ENCODE data around the gene PTBP2.

Gene PTBP2

DNA sequence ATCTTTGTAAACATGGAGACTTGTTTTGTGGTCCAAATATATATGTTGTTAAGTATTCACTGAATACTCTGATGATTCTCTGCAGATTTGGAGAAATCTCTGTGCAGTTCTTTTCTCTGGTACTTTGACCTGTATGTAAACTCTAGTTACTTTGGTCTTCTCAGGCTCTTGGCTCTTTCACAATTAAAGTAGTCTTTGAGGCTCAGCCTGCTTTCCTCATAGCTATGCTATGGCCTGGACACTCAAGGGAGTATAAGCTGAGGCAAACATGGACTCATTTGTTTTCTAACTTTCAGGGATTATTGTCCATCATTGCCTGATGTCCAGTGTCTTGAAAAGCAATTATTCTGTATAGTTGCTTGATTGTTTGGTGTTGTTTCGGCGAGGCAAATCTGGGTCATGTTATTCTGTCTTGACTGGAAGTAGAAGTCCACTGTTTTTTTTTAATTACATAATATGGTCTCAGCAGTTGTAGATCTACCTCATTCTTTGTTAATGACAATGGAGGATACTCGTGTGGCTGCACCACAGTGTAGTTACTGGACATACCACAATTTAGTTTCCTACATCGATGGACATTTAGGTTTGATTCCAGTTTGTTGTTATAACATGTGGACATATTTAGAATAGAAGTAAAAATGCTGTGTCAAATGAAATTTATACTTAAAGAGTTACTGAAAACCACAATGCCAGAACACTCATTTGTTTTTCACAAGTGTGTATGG is 9.2 kb downstream of the PTBP2 start:
- Histone ChIP-seq H3K4me1 (ENCODE audit: insufficient read depth, insufficient read length) (no peaks in the 10 kb centered on the region), H3K9ac (ENCODE audit: insufficient read length, low read depth) (no peak overlapping the region), H3K4me3 (ENCODE audit: insufficient read length, low read depth) (no peak overlapping the region), H3K9me3 (ENCODE audit: insufficient read depth, low read length) (0 out of 2 replicates have a peak, but pooled peaks cover 5% of the 10 kb centered on the region), H3K36me3 (ENCODE audit: insufficient read depth, insufficient read length, low read length) (peaks cover 62% of the 10 kb centered on the region), H3K27me3 (ENCODE audit: insufficient read depth, insufficient read length) (no peaks in the 10 kb centered on the region)
- no peak for DNase-seq (ENCODE audit: low read depth, low spot score)
- TF ChIP-seq YY1 (IDR thresholded peaks at IDR 0.05; ENCODE audit: insufficient read depth, insufficient read length), result no peak
- no peak for TF ChIP-seq ZNF274 (IDR thresholded peaks at IDR 0.05; ENCODE audit: low read depth, low read length)
- no peak for TF ChIP-seq SUZ12 (IDR thresholded peaks at IDR 0.05; ENCODE audit: extremely low read depth, insufficient read depth, insufficient read length)

- TF ChIP-seq SUZ12 (IDR thresholded peaks at IDR 0.05; ENCODE audit: extremely low read depth, insufficient read depth, insufficient read length), result no peak
- TF ChIP-seq YY1 (IDR thresholded peaks at IDR 0.05; ENCODE audit: insufficient read depth, insufficient read length), result no peak
- TF ChIP-seq ZNF274 (IDR thresholded peaks at IDR 0.05; ENCODE audit: low read depth, low read length), result no peak
- Histone ChIP-seq H3K36me3 (ENCODE audit: insufficient read depth, insufficient read length, low read length) (peaks cover 17% of the 10 kb centered on the region), H3K27me3 (ENCODE audit: insufficient read depth, insufficient read length) (no peaks in the 10 kb centered on the region), H3K4me1 (ENCODE audit: insufficient read depth, insufficient read length) (no peaks in the 10 kb centered on the region), H3K9ac (ENCODE audit: insufficient read length, low read depth) (no peak overlapping the region), H3K9me3 (ENCODE audit: insufficient read depth, low read length) (no peaks in the 10 kb centered on the region), H3K4me3 (ENCODE audit: insufficient read length, low read depth) (no peak overlapping the region)
- no peak for DNase-seq (ENCODE audit: low read depth, low spot score)
Measured at GRCh38 chr1:96741335-96741734, 19.8 kb downstream of the PTBP2 start.

GRCh38 chr1:96746440-96747420 is 25.1 kb downstream of the PTBP2 start:
- no peak for DNase-seq (ENCODE audit: low read depth, low spot score)
- TF ChIP-seq YY1 (IDR thresholded peaks at IDR 0.05; ENCODE audit: insufficient read depth, insufficient read length) (no peak), SUZ12 (IDR thresholded peaks at IDR 0.05; ENCODE audit: extremely low read depth, insufficient read depth, insufficient read length) (no peak), ZNF274 (IDR thresholded peaks at IDR 0.05; ENCODE audit: low read depth, low read length) (no peak)
- Histone ChIP-seq H3K9ac (ENCODE audit: insufficient read length, low read depth) (no peak overlapping the region), H3K4me1 (ENCODE audit: insufficient read depth, insufficient read length) (no peaks in the 10 kb centered on the region), H3K36me3 (ENCODE audit: insufficient read depth, insufficient read length, low read length) (peaks cover 41% of the 10 kb centered on the region), H3K27me3 (ENCODE audit: insufficient read depth, insufficient read length) (no peaks in the 10 kb centered on the region), H3K4me3 (ENCODE audit: insufficient read length, low read depth) (no peak overlapping the region), H3K9me3 (ENCODE audit: insufficient read depth, low read length) (no peaks in the 10 kb centered on the region)

GRCh38 chr1:96747565-96747964 is 26.0 kb downstream of the PTBP2 start:
- Histone ChIP-seq H3K4me3 (ENCODE audit: insufficient read length, low read depth) (no peak overlapping the region), H3K27me3 (ENCODE audit: insufficient read depth, insufficient read length) (no peaks in the 10 kb centered on the region), H3K36me3 (ENCODE audit: insufficient read depth, insufficient read length, low read length) (peaks cover 48% of the 10 kb centered on the region), H3K9ac (ENCODE audit: insufficient read length, low read depth) (no peak overlapping the region), H3K4me1 (ENCODE audit: insufficient read depth, insufficient read length) (no peaks in the 10 kb centered on the region), H3K9me3 (ENCODE audit: insufficient read depth, low read length) (no peaks in the 10 kb centered on the region)
- TF ChIP-seq YY1 (IDR thresholded peaks at IDR 0.05; ENCODE audit: insufficient read depth, insufficient read length), result no peak
- no peak for TF ChIP-seq ZNF274 (IDR thresholded peaks at IDR 0.05; ENCODE audit: low read depth, low read length)
- TF ChIP-seq SUZ12 (IDR thresholded peaks at IDR 0.05; ENCODE audit: extremely low read depth, insufficient read depth, insufficient read length), result no peak
- no peak for DNase-seq (ENCODE audit: low read depth, low spot score)

- H3K27me3 ChIP-seq (ENCODE audit: insufficient read depth, insufficient read length), result no peaks in the 10 kb centered on the region
- no peaks in the 10 kb centered on the region for H3K9me3 ChIP-seq (ENCODE audit: insufficient read depth, low read length)
- DNase-seq (ENCODE audit: low read depth, low spot score), result no peak
- TF ChIP-seq YY1 (IDR thresholded peaks at IDR 0.05; ENCODE audit: insufficient read depth, insufficient read length) (no peak), SUZ12 (IDR thresholded peaks at IDR 0.05; ENCODE audit: extremely low read depth, insufficient read depth, insufficient read length) (no peak), ZNF274 (IDR thresholded peaks at IDR 0.05; ENCODE audit: low read depth, low read length) (no peak)
- no peak overlapping the region for H3K4me3 ChIP-seq (ENCODE audit: insufficient read length, low read depth)
- H3K4me1 ChIP-seq (ENCODE audit: insufficient read depth, insufficient read length), result no peaks in the 10 kb centered on the region
- H3K36me3 ChIP-seq (ENCODE audit: insufficient read depth, insufficient read length, low read length), result peaks cover 50% of the 10 kb centered on the region
- H3K9ac ChIP-seq (ENCODE audit: insufficient read length, low read depth), result no peak overlapping the region
Measured at GRCh38 chr1:96748078-96748477, 26.5 kb downstream of the PTBP2 start.

DNA sequence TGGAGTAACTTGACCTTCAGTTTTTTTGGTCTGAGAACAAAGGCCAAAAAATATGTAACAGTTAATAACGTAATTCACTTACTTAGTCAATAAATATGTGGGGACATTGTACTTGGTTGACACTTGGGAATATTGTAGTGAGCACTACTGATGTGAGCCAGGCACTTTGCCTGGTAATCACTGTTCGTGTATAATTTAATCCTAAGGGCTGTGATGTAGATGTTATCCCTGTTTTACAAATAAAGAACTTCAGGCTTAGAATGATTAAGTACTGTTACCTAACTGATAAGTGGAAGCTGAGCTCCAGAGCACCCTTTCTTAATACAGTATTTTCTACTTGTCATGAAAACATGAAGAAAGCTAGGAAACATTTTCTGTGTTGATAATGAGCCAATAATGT is 28.0 kb downstream of the PTBP2 start:
- Histone ChIP-seq H3K36me3 (ENCODE audit: insufficient read depth, insufficient read length, low read length) (peaks cover 63% of the 10 kb centered on the region), H3K9me3 (ENCODE audit: insufficient read depth, low read length) (no peaks in the 10 kb centered on the region), H3K9ac (ENCODE audit: insufficient read length, low read depth) (no peak overlapping the region), H3K27me3 (ENCODE audit: insufficient read depth, insufficient read length) (no peaks in the 10 kb centered on the region), H3K4me1 (ENCODE audit: insufficient read depth, insufficient read length) (no peaks in the 10 kb centered on the region), H3K4me3 (ENCODE audit: insufficient read length, low read depth) (no peak overlapping the region)
- TF ChIP-seq YY1 (IDR thresholded peaks at IDR 0.05; ENCODE audit: insufficient read depth, insufficient read length) (no peak), SUZ12 (IDR thresholded peaks at IDR 0.05; ENCODE audit: extremely low read depth, insufficient read depth, insufficient read length) (no peak), ZNF274 (IDR thresholded peaks at IDR 0.05; ENCODE audit: low read depth, low read length) (no peak)
- no peak for DNase-seq (ENCODE audit: low read depth, low spot score)

DNA sequence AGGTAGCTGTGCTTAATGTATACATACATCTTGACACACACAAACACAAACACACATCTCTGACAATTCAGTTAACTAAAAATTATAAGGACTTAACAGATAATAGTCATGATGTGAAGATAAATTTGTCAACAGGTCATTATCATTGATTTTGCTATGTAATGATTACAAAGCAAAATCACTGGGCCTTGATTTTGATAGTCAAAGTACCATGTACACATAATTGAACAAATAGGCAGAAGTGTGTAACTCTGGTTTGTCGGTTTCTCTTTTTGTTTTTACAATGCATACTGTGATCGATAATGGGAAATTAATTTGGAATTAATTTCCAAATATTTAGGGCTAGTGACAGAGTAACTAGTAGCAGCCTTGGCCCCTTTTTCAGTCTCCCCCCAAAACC is 30.8 kb downstream of the PTBP2 start:
- no peak for DNase-seq (ENCODE audit: low read depth, low spot score)
- Histone ChIP-seq H3K9me3 (ENCODE audit: insufficient read depth, low read length) (0 out of 2 replicates have a peak, but pooled peaks cover 10% of the 10 kb centered on the region), H3K4me3 (ENCODE audit: insufficient read length, low read depth) (no peak overlapping the region), H3K27me3 (ENCODE audit: insufficient read depth, insufficient read length) (no peaks in the 10 kb centered on the region), H3K4me1 (ENCODE audit: insufficient read depth, insufficient read length) (no peaks in the 10 kb centered on the region), H3K9ac (ENCODE audit: insufficient read length, low read depth) (no peak overlapping the region), H3K36me3 (ENCODE audit: insufficient read depth, insufficient read length, low read length) (peaks cover 78% of the 10 kb centered on the region)
- no peak for TF ChIP-seq YY1 (IDR thresholded peaks at IDR 0.05; ENCODE audit: insufficient read depth, insufficient read length)
- no peak for TF ChIP-seq SUZ12 (IDR thresholded peaks at IDR 0.05; ENCODE audit: extremely low read depth, insufficient read depth, insufficient read length)
- no peak for TF ChIP-seq ZNF274 (IDR thresholded peaks at IDR 0.05; ENCODE audit: low read depth, low read length)

All from NT2/D1 (cell line).